OCI-LY3 (cell line): ENCODE results near the gene TK2.

ENCODE experiments used
- H2AFZ ChIP-seq: fragments of 200-600, 300-600 bp; shearing (Covaris generic); 2 replicates; pipeline ENCODE4 v1.6.0; 2014; ENCODE audit warnings: antibody characterized with exemption, low read depth, low read length
- H3K27ac ChIP-seq: fragments of 200-600, 300-600 bp; sonication (generic); 2 replicates; pipeline ENCODE4 v1.5.1; 2014; ENCODE audit warnings: mild to moderate bottlenecking, low read length, moderate library complexity, mixed read lengths
- H3K27me3 ChIP-seq: fragments of 200-600, 300-600 bp; sonication (generic); 2 replicates; pipeline ENCODE4 v1.6.1; 2014; ENCODE audit warnings: low read depth, low read length, mixed read lengths
- H3K36me3 ChIP-seq: fragments of 200-600, 300-600 bp; sonication (generic); replicated peaks from 2 replicates; pipeline ENCODE3; 2014; ENCODE audit warnings: low read depth, low read length, mixed read lengths
- H3K4me1 ChIP-seq: fragments of 300-600, 200-600 bp; sonication (generic); 2 replicates; pipeline ENCODE4 v1.6.1; 2014; ENCODE audit warnings: low read length, mixed read lengths
- H3K4me2 ChIP-seq: fragments of 200-600, 300-600 bp; sonication (generic); 2 replicates; pipeline ENCODE4 v1.6.1; 2014; ENCODE audit warnings: low read length, mixed read lengths
- H3K4me3 ChIP-seq: fragments of 300-600, 200-600 bp; sonication (generic); 2 replicates; pipeline ENCODE4 v1.5.1; 2014; ENCODE audit warnings: antibody characterized with exemption, mild to moderate bottlenecking, low read length, moderate library complexity
- H3K79me2 ChIP-seq: fragments of 300-600, 200-600 bp; shearing (Covaris generic); 2 replicates; pipeline ENCODE4 v1.6.1; 2014; ENCODE audit warnings: mild to moderate bottlenecking, low read length, mixed read lengths
- H3K9ac ChIP-seq: fragments of 300-600, 200-600 bp; shearing (Covaris generic); 2 replicates; pipeline ENCODE4 v1.6.0; 2014; ENCODE audit warnings: mild to moderate bottlenecking, low read length, moderate library complexity
- H3K9me3 ChIP-seq: fragments of 200-600, 300-600 bp; shearing (Covaris generic); 2 replicates; pipeline ENCODE4 v1.6.1; 2014; ENCODE audit warnings: low read length, mixed read lengths; ENCODE audit not compliant: insufficient read depth
- H4K20me1 ChIP-seq: fragments of 200-600, 300-600 bp; sonication (generic); 2 replicates; pipeline ENCODE4 v1.6.1; 2016; ENCODE audit warnings: low read length, mixed read lengths; ENCODE audit not compliant: insufficient read depth
- EZH2phosphoT487 ChIP-seq: fragments of 200-600 bp; shearing (Covaris generic); IDR thresholded peaks from 2 replicates; pipeline ENCODE4 v1.6.1; 2018; ENCODE audit warnings: antibody characterized with exemption, mixed run types, low read depth
- TF ChIP-seq, protein P1 (sequence below): fragments of 200-600, 300-600 bp; sonication (generic); IDR thresholded peaks from 2 replicates; pipeline ENCODE4 v1.5.1; 2014; ENCODE audit warnings: antibody characterized with exemption, low read length, low read depth

TK2 gene

DNA sequence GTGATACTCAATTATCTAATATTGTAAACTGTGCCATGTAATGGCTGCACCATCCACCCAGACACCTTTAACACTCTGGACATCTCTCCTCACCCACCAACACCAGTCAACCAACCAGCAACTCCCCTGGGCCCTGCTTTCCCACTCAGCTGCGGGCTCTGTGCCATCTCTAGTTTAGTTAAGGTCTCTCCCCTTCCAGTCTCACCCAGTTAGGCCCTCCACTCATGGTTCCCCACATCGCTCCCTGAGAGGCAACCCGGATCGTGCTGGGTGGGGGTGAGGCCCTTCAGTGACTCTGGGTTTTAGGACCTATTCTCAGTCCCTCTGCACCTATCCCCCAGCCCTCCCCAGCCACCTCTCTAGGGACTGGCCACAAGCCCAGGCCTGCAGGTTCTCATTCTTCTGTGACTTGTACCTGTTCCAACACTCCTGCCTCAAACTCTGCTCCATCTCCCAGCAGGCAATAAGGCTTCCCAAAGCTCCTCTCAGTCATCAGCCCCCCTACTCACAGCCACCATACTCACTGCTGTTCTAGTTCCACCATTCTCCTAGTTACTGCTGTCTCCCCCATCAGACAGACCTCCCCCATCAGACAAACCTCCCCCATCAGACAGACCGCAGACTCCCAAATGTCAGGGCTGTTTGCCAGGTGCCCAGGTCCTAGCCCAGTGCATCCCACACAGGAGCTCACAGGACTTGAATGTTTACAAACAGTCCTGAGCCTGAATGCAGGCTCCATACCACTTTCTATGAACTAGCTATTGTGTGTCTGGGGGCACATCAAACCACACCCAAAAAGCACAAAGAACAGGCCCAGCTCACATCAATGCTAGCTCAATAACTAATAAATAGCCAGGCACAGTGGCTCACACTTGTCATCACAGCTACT lies 2.6 kb downstream of the TK2 start:
- TF ChIP-seq, protein P1, sequence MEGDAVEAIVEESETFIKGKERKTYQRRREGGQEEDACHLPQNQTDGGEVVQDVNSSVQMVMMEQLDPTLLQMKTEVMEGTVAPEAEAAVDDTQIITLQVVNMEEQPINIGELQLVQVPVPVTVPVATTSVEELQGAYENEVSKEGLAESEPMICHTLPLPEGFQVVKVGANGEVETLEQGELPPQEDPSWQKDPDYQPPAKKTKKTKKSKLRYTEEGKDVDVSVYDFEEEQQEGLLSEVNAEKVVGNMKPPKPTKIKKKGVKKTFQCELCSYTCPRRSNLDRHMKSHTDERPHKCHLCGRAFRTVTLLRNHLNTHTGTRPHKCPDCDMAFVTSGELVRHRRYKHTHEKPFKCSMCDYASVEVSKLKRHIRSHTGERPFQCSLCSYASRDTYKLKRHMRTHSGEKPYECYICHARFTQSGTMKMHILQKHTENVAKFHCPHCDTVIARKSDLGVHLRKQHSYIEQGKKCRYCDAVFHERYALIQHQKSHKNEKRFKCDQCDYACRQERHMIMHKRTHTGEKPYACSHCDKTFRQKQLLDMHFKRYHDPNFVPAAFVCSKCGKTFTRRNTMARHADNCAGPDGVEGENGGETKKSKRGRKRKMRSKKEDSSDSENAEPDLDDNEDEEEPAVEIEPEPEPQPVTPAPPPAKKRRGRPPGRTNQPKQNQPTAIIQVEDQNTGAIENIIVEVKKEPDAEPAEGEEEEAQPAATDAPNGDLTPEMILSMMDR = no peak
- no peak for TF ChIP-seq EZH2phosphoT487
- no peak overlapping the region for H2AFZ ChIP-seq
- no peak overlapping the region for H3K9ac ChIP-seq
- H3K79me2 ChIP-seq = no peaks in the 10 kb centered on the region
- no peaks in the 10 kb centered on the region for H3K27me3 ChIP-seq
- no peaks in the 10 kb centered on the region for H3K9me3 ChIP-seq
- no peaks in the 10 kb centered on the region for H4K20me1 ChIP-seq
- no peak overlapping the region for H3K27ac ChIP-seq
- no peak overlapping the region for H3K4me3 ChIP-seq
- peaks cover 26% of the 10 kb centered on the region for H3K4me1 ChIP-seq
- no peaks in the 10 kb centered on the region for H3K36me3 ChIP-seq
- no peak overlapping the region for H3K4me2 ChIP-seq

DNA sequence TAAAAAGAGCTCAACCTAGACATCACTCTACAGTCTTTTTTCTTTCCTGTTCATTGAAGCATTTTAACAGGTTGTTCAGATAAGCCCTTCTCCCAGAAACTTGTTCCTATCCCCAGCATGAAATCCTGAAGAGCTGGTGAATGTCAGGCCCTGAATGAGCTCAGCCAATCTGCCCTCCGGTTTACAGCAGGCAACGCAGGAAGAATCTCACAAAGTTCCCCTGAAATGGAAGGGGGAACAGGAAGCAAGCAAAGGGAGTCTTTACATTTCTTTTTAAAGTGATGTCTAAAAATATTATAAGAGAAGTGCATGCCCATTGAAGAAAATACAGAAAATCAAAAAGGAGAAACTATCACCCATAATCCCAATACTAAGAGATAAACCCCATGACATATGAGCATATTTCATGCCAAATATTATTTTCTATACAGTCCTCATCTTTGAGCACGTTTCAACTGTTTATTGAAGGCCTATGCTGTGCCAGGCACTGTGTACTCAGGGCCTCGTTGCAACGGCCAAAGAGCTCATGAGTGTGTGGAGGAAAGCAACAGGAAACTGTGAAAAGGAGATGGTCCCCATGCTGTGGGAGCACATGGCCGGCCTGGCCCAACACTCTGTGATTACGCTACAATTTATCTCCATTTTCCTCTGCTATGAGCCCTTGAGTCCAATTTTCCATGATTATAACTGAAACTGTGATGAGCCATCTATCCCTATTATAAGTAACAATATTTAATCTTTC lies 5.7 kb downstream of the TK2 start:
- H4K20me1 ChIP-seq = no peaks in the 10 kb centered on the region
- H3K4me3 ChIP-seq = no peak overlapping the region
- H3K4me1 ChIP-seq = peaks cover 10% of the 10 kb centered on the region
- no peak overlapping the region for H3K4me2 ChIP-seq
- H2AFZ ChIP-seq = no peak overlapping the region
- TF ChIP-seq EZH2phosphoT487 = no peak
- H3K27ac ChIP-seq = no peak overlapping the region; the same call in 1 of the 2 replicates
- H3K79me2 ChIP-seq = no peaks in the 10 kb centered on the region
- no peaks in the 10 kb centered on the region for H3K9me3 ChIP-seq
- H3K9ac ChIP-seq = no peak overlapping the region
- no peaks in the 10 kb centered on the region for H3K27me3 ChIP-seq
- H3K36me3 ChIP-seq = no peaks in the 10 kb centered on the region

DNA sequence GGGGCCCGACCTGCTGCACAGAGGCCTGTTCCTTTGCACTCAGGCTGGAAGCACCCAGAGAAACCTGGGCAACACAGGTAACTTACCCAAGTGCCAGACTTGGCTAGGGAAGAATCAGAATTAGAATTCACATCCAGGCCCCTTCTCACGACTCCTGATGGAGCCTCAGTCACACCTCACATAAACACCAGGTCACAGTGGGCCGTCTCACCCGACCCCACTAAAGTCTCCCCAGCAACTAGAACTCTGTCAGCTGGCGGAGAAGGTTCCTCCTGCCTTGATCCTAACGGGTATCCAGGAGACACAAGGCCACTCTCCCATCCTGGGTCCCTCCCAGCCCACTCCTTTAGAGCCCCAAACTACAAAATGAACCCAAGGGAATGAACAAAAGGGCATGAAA lies 6.4 kb downstream of the TK2 start:
- H3K79me2 ChIP-seq = no peaks in the 10 kb centered on the region
- H3K9ac ChIP-seq = no peak overlapping the region
- TF ChIP-seq EZH2phosphoT487 = no peak
- TF ChIP-seq, protein P1 = no peak
- H3K9me3 ChIP-seq = no peaks in the 10 kb centered on the region
- H3K27ac ChIP-seq = no peak overlapping the region; the same call in 1 of the 2 replicates
- H3K36me3 ChIP-seq = no peaks in the 10 kb centered on the region
- H2AFZ ChIP-seq = no peak overlapping the region
- H3K4me1 ChIP-seq = peaks cover 8% of the 10 kb centered on the region
- H3K4me2 ChIP-seq = no peak overlapping the region
- no peaks in the 10 kb centered on the region for H3K27me3 ChIP-seq
- H4K20me1 ChIP-seq = no peaks in the 10 kb centered on the region
- H3K4me3 ChIP-seq = no peak overlapping the region

DNA sequence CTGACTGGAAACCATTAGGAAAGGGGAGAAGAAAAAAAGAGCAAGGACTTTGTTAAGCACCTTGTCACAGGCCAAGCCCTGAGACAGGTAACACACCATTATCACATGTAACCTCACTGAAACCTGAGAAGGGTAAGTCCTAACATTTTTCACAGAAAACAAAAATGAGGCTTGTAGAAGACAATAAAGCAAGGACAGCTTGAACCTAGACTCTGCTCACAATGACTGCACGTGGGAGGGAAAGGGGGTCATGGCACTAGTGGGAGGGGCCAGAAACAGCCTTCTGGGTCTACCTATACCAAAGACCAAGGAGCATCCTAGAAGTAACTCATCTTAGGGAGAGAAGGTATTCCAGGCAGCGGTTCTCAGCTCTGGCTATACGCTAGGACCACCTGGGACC lies 7.5 kb downstream of the TK2 start:
- no peak overlapping the region for H3K27ac ChIP-seq
- peaks cover 8% of the 10 kb centered on the region for H3K4me1 ChIP-seq
- no peaks in the 10 kb centered on the region for H3K79me2 ChIP-seq
- TF ChIP-seq, protein P1 = no peak
- no peak for TF ChIP-seq EZH2phosphoT487
- H2AFZ ChIP-seq = no peak overlapping the region
- H3K9ac ChIP-seq = no peak overlapping the region
- H3K27me3 ChIP-seq = no peaks in the 10 kb centered on the region
- no peaks in the 10 kb centered on the region for H3K36me3 ChIP-seq
- no peaks in the 10 kb centered on the region for H3K9me3 ChIP-seq
- H4K20me1 ChIP-seq = no peaks in the 10 kb centered on the region
- H3K4me3 ChIP-seq = no peak overlapping the region
- no peak overlapping the region for H3K4me2 ChIP-seq
